H1 (cell line): ENCODE measurements around the gene PFN2.

Source experiments
- RXRA ChIP-seq: IDR thresholded peaks from 2 replicates; pipeline ENCODE4 v1.6.1; 2011; ENCODE audit warnings: low read depth, mild to moderate bottlenecking, low read length, moderate library complexity; ENCODE audit not compliant: insufficient read depth
- TF ChIP-seq, protein P1 (sequence below): IDR thresholded peaks from 2 replicates; pipeline ENCODE4 v1.6.1; 2012; ENCODE audit warnings: inconsistent platforms
- TF ChIP-seq, protein P2 (sequence below), 3 experiments: IDR thresholded peaks; 1 replicate in 2 of 3; 2 replicates in 1 of 3; pipeline versions ENCODE4 v1.5.1 to v1.6.1; 2011; ENCODE audit warnings: low read length in 3 of 3, mild to moderate bottlenecking in 3 of 3, inconsistent platforms in 2 of 3, low read depth in 1 of 3, moderate library complexity in 1 of 3; ENCODE audit not compliant: insufficient read depth in 1 of 3; ENCODE audit errors: control extremely low read depth in 1 of 3

DNA sequence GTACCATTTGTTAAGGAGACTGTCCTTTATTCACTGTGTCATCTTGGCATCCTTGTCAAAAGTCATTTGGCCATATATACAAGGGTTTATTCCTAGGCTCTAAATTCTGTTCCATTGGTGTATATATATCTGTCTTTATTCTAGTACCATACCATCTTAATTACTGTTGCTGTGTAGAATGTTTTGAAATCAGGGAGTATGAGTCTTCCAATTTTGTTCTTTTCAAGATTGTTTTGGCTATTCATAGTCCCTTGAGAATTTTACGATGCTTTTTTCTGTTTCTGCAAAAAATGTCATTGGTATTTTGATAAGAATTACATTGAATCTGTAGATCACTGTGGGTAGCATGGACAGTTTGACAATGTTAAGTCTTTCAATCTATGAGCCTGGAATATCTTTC lies 28.7 kb downstream of the PFN2 start:
- TF ChIP-seq RXRA, result no peak
- TF ChIP-seq, protein P1, sequence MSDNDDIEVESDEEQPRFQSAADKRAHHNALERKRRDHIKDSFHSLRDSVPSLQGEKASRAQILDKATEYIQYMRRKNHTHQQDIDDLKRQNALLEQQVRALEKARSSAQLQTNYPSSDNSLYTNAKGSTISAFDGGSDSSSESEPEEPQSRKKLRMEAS, result no peak
- TF ChIP-seq, protein P2, sequence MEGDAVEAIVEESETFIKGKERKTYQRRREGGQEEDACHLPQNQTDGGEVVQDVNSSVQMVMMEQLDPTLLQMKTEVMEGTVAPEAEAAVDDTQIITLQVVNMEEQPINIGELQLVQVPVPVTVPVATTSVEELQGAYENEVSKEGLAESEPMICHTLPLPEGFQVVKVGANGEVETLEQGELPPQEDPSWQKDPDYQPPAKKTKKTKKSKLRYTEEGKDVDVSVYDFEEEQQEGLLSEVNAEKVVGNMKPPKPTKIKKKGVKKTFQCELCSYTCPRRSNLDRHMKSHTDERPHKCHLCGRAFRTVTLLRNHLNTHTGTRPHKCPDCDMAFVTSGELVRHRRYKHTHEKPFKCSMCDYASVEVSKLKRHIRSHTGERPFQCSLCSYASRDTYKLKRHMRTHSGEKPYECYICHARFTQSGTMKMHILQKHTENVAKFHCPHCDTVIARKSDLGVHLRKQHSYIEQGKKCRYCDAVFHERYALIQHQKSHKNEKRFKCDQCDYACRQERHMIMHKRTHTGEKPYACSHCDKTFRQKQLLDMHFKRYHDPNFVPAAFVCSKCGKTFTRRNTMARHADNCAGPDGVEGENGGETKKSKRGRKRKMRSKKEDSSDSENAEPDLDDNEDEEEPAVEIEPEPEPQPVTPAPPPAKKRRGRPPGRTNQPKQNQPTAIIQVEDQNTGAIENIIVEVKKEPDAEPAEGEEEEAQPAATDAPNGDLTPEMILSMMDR (IDR thresholded peaks at IDR 0.05; ENCODE audit: control extremely low read depth in 1 of 3, insufficient read depth in 1 of 3, low read depth in 1 of 3, low read length in 3 of 3), result no peak
